ENCODE results near the gene COMMD1.
"Not testable (repeated sequence)": the region's sequence is repeated elsewhere in the genome, so short reads cannot be mapped to it uniquely, and the experiment has no call there.

Gene COMMD1

DNA sequence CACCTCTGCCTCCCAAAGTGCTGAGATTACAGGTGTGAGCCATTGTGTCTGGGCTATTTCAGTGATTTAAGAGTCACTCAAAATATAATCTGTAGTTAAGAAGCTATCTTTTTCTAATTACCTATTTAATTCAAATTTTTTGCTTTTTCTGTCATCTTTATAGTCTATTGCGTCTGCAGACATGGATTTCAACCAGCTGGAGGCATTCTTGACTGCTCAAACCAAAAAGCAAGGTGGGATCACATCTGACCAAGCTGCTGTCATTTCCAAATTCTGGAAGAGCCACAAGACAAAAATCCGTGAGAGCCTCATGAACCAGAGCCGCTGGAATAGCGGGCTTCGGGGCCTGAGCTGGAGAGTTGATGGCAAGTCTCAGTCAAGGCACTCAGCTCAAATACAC lies 95.1 kb downstream of the COMMD1 start:
- no peak for DNase-seq
- in situ Hi-C loops (cut with HindIII; ENCODE audit: low pct_ligation_motif_present, low pct_unique_long_range_greater_than_20kb, low sequenced_read_pairs), result no loop called here

DNA sequence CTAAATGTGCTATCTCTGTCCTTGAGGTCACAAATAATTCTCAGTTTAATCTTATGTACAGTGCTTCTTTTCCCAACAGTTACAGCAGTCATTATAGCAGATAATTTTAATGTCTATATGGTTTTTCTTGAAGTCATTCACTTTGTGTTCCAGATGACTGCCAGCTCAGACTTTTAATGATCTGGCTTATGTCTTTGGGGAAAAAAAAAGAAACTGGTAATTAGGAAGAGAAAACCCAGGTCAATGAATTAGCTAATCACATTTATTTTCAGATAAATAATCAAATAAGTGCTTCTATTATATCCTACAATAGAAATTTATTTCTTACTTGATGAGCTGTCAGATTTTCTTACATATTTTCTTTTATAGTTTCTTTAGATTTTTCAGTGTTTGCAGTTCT lies 96.0 kb downstream of the COMMD1 start:
- DNase-seq, result no peak
- in situ Hi-C loops (cut with HindIII; ENCODE audit: low pct_ligation_motif_present, low pct_unique_long_range_greater_than_20kb, low sequenced_read_pairs), result no loop called here

DNA sequence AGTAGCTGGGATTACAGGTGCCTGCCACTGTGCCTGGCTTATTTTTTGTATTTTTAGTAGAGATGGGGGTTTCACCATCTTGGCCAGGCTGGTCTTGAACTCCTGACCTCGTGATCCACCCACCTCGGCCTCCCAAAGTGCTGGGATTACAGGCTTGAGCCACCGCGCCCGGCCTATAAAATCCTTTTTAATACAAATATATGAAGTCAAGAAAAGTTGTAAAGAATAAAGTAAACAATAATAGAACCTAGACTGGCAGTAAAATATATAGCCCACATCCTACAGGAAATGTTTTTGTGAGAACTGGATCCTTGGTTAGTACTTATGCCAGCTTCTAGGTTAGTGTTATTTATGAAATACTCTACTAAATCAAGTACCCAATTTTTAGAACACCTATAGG lies 99.0 kb downstream of the COMMD1 start:
- DNase-seq; in situ Hi-C loops (cut with HindIII; ENCODE audit: low pct_ligation_motif_present, low pct_unique_long_range_greater_than_20kb, low sequenced_read_pairs): not testable (repeated sequence)

DNA sequence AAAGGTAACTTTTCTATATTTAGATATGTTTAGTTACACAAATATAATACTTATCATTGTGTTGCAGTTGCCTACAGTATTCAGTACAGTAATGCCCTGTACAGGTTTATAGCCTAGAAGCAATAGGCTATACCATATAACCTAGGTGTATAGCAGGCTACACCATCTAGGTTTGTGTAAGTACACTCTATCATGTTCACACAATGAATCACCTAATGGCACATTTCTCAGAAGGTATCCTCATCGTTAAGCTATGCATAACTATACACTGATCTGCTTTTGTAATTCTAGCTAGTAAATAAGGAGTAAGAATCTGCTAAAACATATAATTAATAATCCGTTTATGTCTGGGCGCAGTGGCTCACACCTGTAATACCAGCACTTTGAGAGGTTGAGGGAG lies 102.1 kb downstream of the COMMD1 start:
- DNase-seq, result no peak
- in situ Hi-C loops (cut with HindIII; ENCODE audit: low pct_ligation_motif_present, low pct_unique_long_range_greater_than_20kb, low sequenced_read_pairs), result no loop called here

DNA sequence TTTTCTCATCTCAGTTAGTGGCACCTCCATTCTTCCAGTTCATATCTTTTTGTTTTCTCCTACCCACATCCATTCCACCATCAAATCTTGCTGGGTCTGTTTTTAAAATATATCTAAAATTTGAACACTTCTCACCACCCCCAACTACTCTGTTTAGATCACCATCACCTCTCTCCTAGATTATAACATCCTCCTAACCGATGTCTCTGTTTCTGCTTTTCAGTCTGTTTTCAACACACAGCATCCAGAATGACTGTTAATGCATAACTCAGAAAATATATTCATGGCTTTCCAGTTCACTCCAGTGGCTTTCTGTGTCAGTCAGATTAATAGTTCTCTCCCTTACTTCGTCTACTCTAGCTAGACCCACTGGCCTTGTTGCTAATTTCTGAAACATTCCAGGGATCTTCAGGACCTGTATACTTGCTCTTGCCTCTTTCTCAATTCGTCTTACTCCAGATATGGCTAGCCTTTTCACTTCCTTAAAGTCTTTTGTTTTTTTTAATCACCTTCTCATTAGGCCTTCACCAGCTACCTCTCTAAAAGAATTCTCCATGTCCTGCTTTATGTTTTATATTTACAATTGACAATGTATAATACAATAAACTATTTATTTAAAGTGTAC lies 105.3 kb downstream of the COMMD1 start:
- no peak for DNase-seq
- in situ Hi-C loops (cut with HindIII; ENCODE audit: low pct_ligation_motif_present, low pct_unique_long_range_greater_than_20kb, low sequenced_read_pairs), result no loop called here

DNA sequence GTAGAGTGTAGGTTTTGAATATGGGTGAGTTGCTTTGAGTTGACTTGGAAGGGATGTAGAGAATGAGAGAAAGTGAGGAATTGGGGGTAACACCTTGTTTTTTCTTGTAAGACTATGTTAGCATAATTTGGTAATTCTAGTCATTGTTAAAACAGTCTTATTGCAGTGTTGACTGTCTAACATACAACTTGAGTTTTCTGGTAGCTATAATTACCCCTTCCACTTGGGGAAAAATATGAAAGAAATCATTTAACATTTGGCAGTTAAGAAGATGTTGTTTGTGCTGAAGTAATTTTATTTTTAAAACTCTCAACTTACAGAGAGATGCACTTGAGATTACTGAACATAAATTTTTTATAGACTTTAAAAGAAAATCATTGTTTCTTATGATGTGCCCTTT lies 108.2 kb downstream of the COMMD1 start:
- no peak for DNase-seq
- in situ Hi-C loops (cut with HindIII; ENCODE audit: low pct_ligation_motif_present, low pct_unique_long_range_greater_than_20kb, low sequenced_read_pairs), result no loop called here

DNA sequence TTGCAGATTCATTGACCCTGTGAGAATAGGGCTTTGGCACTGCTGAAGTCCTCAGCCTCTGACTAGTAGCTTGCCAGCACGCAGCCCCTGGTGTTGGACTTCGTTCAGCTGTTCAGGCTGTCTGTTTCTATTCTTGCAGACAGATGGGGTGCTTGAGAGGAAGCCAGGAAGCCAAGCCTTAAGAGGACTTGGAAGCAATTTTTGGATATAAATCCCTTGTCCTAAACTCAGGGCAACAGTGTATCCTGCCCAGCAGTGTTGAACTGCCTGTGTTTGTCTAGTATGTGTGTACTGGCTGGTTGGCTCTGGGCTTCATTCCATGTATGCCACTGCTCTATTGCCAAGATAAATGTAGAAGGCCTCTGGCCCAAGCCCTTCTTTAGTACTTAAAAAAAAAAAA lies 108.6 kb downstream of the COMMD1 start:
- no peak for DNase-seq
- in situ Hi-C loops (cut with HindIII; ENCODE audit: low pct_ligation_motif_present, low pct_unique_long_range_greater_than_20kb, low sequenced_read_pairs), result no loop called here

DNA sequence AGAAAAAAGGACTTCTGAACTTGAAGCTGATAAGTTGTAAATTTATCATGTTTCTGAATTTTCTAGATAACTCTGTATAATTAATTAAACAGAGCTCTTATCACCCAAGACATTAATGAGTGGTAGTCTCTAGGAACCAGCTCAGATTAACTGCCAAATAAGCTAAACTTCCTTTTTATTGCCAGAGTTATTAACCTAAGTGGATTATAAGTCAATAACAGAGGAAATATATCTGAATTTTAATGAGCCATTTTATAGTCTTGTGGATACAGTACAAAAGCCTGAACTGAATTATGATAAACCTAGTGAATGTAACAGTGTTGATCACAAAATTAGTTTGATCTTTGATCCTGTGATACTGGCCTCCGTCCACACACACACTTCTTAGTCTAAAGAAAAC lies 111.5 kb downstream of the COMMD1 start:
- DNase-seq, result no peak
- in situ Hi-C loops (cut with HindIII; ENCODE audit: low pct_ligation_motif_present, low pct_unique_long_range_greater_than_20kb, low sequenced_read_pairs), result no loop called here

DNA sequence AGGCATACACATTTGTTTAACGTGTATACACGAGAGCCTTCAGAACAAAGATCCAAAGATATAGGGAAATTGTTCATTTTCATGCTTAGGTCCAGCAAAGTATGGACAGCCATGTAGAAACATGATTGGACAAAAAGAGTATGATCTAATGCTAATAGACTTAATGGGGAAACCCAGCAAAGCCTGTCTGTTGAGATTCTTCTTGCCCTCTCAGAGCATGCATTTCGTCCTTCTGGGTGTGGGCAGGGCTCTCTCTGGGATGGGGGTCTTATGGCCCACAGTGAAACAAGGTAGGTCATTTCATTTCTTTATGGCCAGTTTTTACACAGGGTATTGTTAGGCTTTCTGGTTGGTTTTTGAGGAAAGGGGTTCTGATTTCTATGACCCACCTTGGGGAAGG lies 124.4 kb downstream of the COMMD1 start:
- no peak for DNase-seq
- in situ Hi-C loops (cut with HindIII; ENCODE audit: low pct_ligation_motif_present, low pct_unique_long_range_greater_than_20kb, low sequenced_read_pairs), result no loop called here

DNA sequence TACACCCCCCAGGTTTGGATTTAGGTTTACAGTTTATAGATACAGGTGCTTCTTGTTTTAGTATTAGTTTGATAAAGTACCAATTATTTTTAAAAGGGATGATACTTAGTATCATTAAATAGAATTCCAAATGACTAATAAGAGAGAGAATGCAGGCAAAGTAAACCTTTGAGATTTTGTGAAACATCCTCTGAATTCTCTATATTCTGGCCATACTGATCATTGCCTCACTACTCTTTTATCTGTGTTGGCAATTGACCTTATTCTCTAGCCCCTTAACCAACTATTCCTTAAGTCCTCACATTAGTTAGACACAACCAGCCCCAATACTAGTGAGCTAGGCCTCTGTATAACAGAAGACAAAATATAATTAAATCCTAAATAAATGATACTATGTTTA lies 125.4 kb downstream of the COMMD1 start:
- in situ Hi-C loops (cut with HindIII; ENCODE audit: low pct_ligation_motif_present, low pct_unique_long_range_greater_than_20kb, low sequenced_read_pairs), result no loop called here
- DNase-seq, result no peak

DNA sequence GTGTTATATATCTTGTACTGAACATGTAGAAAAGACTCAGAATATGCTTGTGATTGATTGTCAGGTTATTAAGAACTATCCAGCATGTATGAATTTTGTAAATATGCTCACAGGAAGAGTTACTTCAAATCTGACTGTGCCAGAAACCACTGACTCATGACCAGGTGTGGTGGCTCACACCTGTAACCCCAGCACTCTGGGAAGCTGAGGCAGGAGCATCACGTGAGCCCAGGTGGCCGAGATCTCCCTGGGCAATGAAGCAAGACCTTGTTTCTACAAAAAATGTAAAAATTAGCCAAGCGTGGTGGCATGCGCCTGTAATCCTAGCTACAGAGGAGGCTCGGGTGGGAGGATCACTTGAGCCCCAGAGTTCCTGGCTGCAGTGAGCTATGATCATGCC lies 126.6 kb downstream of the COMMD1 start:
- DNase-seq, result no peak
- in situ Hi-C loops (cut with HindIII; ENCODE audit: low pct_ligation_motif_present, low pct_unique_long_range_greater_than_20kb, low sequenced_read_pairs), result no loop called here

DNA sequence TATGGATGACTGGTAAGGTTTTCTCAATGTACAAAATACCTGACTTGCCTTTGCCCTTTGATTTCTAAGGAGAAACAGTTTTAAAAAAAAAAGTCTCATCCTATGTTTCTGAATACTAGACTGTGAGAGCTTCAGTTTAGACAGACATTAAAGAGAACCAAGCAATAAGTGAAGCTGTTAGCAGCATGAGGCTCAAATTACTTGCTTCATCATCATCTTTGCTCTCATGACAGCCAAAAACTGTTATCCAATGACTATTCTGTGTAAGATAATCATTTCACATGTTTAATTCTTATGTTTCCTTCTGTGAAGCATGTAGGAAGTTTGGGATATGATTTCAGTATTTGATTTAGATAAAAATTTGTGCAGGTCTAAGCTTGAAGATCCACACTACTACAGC lies 129.2 kb downstream of the COMMD1 start:
- in situ Hi-C loops (cut with HindIII; ENCODE audit: low pct_ligation_motif_present, low pct_unique_long_range_greater_than_20kb, low sequenced_read_pairs), result no loop called here

DNA sequence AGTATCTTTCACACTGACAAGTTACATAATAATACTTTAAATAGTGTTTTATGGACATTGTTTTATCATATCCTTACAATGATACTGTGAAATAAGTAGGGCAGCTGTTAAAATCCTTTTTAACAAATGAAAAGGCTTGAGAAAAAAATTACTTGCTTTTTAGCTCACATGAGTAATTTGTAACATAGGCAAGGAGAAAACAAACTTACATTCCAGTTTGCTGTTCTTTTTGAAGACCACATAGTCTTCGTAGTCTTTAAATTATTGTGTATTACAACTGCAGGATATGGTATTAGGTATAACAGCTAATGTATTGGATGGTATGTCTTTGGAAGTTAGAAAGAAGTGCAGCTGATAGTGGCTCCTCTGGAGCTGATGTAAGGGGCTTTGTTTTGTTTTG lies 130.8 kb downstream of the COMMD1 start:
- no peak for DNase-seq
- in situ Hi-C loops (cut with HindIII; ENCODE audit: low pct_ligation_motif_present, low pct_unique_long_range_greater_than_20kb, low sequenced_read_pairs), result no loop called here

More for the DNA sequence above, 129.2 kb downstream of the COMMD1 start:
- no peak for DNase-seq

DNA sequence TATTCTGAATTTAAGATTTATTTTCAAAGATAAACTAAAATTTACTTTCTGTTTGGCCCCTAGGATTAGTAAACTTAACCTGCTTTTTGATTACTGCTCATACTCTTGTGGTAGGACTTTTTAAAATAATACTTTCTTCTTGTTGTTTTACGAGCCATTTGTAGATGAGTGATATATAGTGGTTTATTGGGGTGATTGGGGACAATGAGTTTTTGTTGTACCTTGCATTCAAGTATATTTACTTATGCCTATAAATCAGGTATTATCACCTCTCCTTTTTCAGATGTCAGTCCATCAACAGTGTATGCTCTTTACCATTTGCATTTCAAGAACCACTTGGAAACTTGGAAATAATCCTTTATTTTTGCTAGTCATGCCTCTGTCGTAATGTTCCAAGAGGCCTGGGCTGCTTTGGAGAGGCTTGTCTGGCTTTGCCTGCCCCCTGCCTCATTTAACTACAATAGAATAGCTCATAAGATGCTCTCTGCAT lies 131.3 kb downstream of the COMMD1 start:
- in situ Hi-C loops (cut with HindIII; ENCODE audit: low pct_ligation_motif_present, low pct_unique_long_range_greater_than_20kb, low sequenced_read_pairs), result no loop called here
- DNase-seq, result no peak

DNA sequence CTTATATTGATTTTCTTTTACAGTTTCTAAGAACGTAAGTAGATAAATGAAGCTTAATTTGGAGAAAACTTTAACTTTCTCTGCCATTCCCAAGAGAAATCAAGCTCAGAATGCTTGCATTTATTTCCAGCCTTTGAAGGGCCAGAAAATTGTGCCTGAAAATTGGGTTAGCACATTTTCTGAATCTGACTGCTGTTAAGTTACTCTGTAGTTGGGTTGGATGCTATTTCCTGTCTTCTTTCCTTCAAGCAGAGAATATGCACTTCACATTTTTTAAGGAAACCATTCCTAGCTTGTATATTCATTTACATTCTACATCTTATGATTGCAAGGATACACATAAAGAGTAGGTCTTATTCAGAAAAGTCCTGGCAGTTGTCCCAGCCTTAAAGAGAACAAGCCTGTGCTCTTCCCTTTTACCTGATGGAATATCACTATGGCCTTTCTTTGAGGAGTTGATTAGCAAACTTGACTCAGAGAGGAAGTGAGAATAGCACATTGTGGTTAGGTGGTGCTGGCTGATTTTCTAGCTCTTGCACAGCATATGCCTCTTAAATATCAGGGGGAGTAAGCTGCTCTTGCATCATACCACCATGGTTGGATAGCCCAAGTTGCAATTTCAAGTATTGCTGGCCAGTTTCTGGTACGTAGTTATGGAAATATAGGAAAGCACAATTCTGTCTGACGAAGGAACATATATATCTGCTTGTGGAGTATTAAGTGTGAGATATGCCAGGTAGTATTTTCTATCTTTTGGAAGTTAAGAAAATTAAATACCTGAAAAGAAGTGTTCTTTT lies 133.7 kb downstream of the COMMD1 start:
- in situ Hi-C loops (cut with HindIII; ENCODE audit: low pct_ligation_motif_present, low pct_unique_long_range_greater_than_20kb, low sequenced_read_pairs), result no loop called here
- no peak for DNase-seq

DNA sequence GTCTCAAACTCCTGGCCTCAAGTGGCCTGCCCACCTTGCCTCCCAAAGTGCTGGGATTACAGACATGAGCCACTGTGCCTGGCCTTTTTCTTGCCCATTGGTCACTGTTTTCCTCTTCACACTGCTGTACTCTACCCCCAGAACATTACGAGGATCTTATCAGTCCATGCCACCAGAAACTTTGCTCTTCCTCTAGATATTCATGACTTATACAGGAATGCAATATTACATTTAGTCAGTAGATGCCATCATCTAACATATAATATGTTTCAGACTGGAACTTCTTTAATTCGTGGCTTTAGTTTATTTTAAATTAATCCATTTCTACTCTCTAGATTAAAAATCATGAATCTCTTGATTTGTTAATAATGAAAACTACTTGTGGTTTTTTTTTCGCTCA lies 135.5 kb downstream of the COMMD1 start:
- DNase-seq, result no peak
- in situ Hi-C loops (cut with HindIII; ENCODE audit: low pct_ligation_motif_present, low pct_unique_long_range_greater_than_20kb, low sequenced_read_pairs), result no loop called here

DNA sequence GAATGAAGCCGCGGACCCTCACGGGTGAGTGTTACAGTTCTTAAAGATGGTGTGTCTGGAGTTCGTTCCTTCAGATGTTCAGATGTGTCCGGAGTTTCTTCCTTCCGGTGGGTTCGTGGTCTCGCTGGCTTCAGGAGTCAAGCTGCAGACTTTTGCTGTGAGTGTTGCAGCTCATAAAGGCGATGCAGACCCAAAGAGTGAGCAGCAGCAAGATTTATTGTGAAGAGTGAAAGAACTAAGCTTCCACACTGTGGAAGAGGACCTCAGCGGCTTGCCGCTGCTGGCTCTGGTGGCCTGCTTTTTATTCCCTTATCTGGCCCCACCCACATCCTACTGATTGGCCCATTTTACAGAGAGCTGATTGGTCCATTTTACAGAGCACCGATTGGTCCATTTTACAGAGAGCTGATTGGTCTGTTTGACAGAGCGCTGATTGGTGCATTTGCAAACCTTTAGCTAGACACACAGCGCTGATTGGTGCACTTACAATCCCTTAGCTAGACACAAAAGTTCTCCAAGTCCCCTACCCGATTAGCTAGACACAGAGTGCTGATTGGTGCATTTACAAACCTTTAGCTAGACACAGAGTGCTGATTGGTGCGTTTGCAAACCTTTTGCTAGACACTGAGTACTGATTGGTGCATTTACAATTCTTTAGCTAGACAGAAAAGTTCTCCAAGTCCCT lies 136.4 kb downstream of the COMMD1 start:
- in situ Hi-C loops (cut with HindIII; ENCODE audit: low pct_ligation_motif_present, low pct_unique_long_range_greater_than_20kb, low sequenced_read_pairs); DNase-seq: not testable (repeated sequence)

DNA sequence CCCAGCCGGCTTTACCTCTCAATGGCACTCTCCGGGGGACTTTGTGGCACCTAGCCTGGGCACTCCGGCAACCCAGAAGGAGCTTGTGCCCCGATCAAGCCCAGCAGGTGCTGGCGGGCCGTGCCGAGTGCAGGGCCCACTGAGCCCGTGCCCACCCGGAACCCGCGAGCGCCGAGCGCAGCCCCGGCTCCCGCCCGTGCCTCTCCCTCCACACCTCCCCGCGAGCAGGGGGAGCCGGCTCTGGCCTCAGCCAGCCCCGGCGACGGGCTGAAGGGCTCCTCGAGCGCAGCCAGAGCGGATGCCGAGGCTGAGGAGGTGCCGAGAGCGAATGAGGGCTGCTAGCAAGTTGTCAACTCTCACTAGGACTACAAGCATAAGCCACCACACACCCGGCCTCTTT lies 136.9 kb downstream of the COMMD1 start:
- no peak for DNase-seq
- in situ Hi-C loops (cut with HindIII; ENCODE audit: low pct_ligation_motif_present, low pct_unique_long_range_greater_than_20kb, low sequenced_read_pairs), result no loop called here

DNA sequence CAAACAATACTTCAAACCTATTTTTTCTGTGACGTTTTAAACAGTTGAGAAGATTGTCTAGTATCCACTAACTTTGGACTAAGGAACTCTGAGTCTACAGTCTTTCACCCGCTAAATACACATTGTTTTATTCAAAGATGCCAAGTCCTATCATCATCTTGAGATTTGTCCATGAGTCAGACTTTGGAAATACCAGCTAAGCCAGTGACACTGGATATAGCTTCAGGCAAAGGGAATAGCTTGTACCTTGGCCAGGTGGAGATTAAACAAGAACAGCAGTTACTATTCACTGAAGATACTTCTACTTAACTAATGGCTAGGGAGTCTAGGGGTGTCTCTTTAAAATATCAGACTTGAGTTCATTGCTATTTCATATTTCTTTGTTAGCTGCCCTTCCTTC lies 137.5 kb downstream of the COMMD1 start:
- no peak for DNase-seq
- in situ Hi-C loops (cut with HindIII; ENCODE audit: low pct_ligation_motif_present, low pct_unique_long_range_greater_than_20kb, low sequenced_read_pairs), result no loop called here

All from ACHN (cell line).